ENCODE data around the gene CXCR3. TPM values are rescaled to one million over a fixed set of nuclear protein-coding genes. Genes with fewer than 3 reads are reported as not detected.
"Not testable (repeated sequence)": the region's sequence is repeated elsewhere in the genome, so short reads cannot be mapped to it uniquely, and the experiment has no call there.

CXCR3 gene
- total RNA-seq: 10 to 100 TPM; 84.9 to 85.7 TPM

- H3K27me3 Mint-ChIP-seq: no peaks in the 10 kb centered on the region
- peaks cover 46% of the 10 kb centered on the region for H3K36me3 Mint-ChIP-seq (ENCODE audit: low read depth)
- peaks cover 80% of the 10 kb centered on the region for H3K4me1 Mint-ChIP-seq
- POLR2A ChIA-PET: interaction anchor here (0.6 to 7.7 kb wide), 10 partner anchors 8 to 507 kb away, joined by 3 to 87 read pairs (median 4); partner anchors contain the start of genes IL2RG, OGT and TAF1
- H3K27ac Mint-ChIP-seq: peak within 1 kb of the TSS; percentile 90
- H3K4me3 Mint-ChIP-seq: peak within 1 kb of the TSS; percentile 91
- H3K9me3 Mint-ChIP-seq: no peaks in the 10 kb centered on the region
- peak; percentile 80 for DNase-seq
- CTCF ChIA-PET: interaction anchor here (0.9 to 2.2 kb wide), 6 partner anchors 20 to 76 kb away, joined by 3 to 6 read pairs (median 4); no protein-coding TSS in a partner anchor
These were observed at the start of gene CXCR3 for GRCh38 chrX:71618303-71618721. Gene CXCR3, minus strand, starts transcription at chrX:71618511. Its CDS starts 62 bp downstream, at chrX:71618449.

DNA sequence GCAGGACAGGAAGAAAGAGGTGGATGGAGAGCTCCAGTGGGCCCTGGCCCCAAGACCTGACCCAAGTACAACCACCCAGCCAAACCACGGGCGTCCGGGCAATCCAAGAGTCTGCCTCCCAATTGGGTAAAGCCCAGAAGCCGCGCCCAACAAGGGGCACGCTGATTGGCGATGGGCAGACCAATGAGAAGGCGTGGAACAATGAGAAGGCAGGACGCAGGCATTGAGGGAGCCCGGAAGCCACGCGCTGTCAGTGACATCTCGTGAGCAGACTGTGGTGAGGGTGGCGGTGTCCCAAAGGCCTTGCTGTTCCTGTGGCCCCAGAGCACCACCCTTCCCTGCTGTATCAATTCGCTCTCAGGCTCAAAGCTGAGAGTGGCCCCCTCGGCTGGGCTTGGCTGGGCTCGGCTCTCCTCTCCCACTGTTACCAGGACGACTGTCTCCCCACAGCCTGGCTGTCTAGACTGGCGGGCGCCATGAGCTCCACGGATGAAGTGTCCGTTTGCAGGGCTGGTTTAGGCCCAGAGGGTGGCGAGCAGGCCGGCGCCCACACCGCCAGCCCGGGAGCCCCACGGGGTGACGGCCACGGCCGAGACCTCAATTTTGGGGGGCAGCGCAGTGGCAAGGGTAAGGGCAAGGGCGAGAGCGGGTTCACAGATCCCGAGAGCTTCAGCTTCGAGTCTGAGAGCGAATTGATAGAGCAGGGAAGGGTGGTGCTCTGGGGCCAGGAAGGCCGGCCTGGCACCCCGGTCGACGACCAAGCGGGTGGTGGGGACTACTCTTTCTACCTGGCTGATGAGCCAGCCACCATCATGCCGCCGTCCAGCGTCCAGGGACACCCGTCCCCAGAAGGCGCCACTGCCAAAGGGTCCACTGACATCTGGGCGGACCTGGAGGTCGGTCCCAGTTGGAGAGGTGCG, 49.3 kb upstream of the CXCR3 start, which contains the start of gene LOC101059915:
TSS of gene LOC101059915 (plus strand) at position 219 of the 920 bp plus-strand sequence.
- Mint-ChIP-seq H3K4me1 (peaks cover 31% of the 10 kb centered on the region), H3K36me3 (ENCODE audit: low read depth) (no peaks in the 10 kb centered on the region), H3K9me3 (no peaks in the 10 kb centered on the region), H3K27ac (no peak within 1 kb of the TSS), H3K27me3 (peaks cover 3% of the 10 kb centered on the region), H3K4me3 (no peak within 1 kb of the TSS)
- ChIA-PET CTCF (no interaction called here), POLR2A (no interaction called here)
- DNase-seq: no peak

DNA sequence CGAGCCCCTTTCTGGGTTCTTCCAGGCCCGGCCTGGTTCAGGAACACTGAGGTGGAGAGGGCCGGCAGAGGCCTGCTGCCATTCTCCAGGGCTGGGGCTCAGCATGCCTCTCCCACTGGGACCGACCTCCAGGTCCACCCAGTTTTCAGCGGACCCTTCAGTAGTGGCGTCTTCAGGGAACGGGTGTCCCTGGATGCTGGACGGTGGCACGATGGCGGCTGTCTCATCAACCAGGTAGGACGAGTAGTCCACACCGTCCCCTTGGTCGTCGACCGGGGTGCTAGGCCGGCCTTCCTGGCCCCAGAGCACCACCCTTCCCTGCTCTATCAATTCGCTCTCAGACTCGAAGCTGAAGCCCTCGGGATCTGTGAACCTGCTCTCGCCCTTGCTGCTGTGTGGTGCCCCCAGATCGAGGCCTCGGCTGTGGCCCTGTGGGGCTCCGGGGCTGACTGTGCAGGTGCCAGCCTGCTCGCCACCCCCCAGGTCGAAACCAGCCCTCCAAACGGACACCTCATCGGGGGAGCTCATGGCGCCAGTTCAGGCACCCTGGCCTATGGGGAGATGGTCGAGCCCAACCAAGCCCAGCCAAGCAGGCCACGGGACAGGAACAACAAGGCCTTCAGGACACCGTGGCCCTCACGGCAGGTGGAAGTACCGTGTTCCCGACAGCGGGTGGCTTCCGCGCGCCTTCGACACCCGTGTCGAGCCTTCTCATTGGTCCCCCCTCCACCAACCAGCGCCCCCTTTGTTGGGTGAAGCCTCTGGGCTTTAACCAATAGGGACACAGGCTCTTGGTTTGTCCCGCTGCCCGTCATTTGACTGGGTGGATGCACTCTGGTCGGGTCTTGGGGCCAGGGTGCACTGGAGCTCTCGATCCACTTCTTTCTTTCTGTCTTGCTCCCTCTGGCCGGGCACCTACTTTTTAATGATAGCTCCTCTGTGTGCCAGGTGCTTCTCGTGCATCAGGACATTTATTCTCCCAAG, 48.2 kb upstream of the CXCR3 start:
- H3K27ac Mint-ChIP-seq: no peak overlapping the region
- no peaks in the 10 kb centered on the region for H3K36me3 Mint-ChIP-seq (ENCODE audit: low read depth)
- no peaks in the 10 kb centered on the region for H3K27me3 Mint-ChIP-seq
- ChIA-PET CTCF (no interaction called here), POLR2A (no interaction called here)
- H3K9me3 Mint-ChIP-seq: no peaks in the 10 kb centered on the region
- no peak for DNase-seq
- peaks cover 34% of the 10 kb centered on the region for H3K4me1 Mint-ChIP-seq
- H3K4me3 Mint-ChIP-seq: no peak overlapping the region

DNA sequence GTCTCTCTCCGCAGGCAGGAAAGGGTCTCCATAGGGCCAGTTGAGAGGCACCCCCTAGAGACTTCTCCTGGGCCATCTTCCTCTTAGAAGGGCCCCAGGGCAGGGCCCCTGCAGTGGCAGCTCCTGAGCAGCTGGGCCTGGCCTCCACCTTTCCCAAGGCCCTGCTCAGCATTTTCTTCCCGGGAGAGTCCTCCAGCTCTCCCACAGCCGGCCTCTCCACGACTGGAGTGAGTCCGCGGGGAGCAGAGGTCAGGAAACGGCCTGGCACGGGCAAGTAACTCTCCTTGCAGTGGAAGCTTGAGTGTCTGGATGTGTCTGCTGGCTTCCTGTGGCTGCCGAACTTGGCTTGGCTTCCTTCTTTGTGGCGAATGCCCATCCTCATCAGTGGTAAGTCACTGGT, 47.4 kb upstream of the CXCR3 start:
- H3K36me3 Mint-ChIP-seq (ENCODE audit: low read depth): no peaks in the 10 kb centered on the region
- ChIA-PET POLR2A (no interaction called here), CTCF (no interaction called here)
- H3K27ac Mint-ChIP-seq: no peak overlapping the region
- no peak for DNase-seq
- no peak overlapping the region for H3K4me3 Mint-ChIP-seq
- H3K9me3 Mint-ChIP-seq: no peaks in the 10 kb centered on the region
- peaks cover 26% of the 10 kb centered on the region for H3K4me1 Mint-ChIP-seq
- H3K27me3 Mint-ChIP-seq: no peaks in the 10 kb centered on the region

DNA sequence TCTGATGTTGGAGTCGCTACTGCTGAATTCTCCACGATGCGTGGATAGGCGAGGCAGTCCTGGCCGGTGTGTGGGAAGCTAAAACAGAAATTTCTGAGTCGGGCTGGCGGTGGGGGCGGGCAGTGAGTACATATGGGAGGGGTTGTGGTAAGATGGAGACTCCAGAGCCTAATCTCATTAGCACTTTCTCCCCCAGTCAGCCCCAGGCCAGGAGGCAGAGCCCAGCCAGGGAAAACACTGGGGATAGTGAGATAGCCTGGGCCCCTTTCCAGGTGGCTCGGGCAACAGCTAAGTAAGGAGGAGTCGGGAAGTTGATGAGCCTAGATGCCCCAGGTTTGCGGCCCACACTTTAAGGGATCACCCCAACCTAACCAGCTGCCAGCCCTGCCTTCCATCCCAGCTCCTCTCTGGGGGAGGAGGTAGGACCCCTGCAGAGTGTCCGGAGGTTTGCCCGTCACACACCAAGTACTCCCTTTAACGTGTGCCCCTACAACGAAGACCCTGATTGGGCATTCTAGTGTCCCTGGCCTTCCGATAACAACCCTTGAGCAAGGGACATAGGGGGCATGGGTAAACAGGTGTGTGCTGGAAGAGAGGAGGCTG, 46.7 kb upstream of the CXCR3 start:
- H3K4me1 Mint-ChIP-seq: peaks cover 19% of the 10 kb centered on the region
- DNase-seq: no peak
- no peak overlapping the region for H3K4me3 Mint-ChIP-seq
- no peaks in the 10 kb centered on the region for H3K9me3 Mint-ChIP-seq
- ChIA-PET CTCF (no interaction called here), POLR2A (no interaction called here)
- H3K27ac Mint-ChIP-seq: no peak overlapping the region
- H3K36me3 Mint-ChIP-seq (ENCODE audit: low read depth): no peaks in the 10 kb centered on the region
- H3K27me3 Mint-ChIP-seq: no peaks in the 10 kb centered on the region

DNA sequence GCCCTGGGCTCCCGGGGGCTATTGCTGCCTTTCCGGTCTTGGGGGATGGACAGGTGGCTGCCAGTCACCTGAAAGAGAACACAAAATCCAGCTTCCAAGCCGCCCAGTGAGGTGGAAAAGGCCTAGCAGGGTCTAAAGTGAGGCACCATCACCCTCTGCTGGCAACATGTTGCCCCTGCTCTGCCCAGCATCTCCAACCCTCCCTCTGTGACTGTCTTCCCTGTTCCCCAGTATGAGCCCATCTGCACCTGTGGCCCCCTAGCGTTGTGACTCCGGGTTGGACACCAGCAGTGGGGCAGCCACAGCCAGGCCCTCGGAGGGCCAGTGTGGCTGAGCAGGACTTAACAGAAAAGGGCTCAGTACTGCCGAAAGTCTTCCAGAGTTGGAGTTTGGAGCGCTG, 45.9 kb upstream of the CXCR3 start:
- CTCF ChIA-PET: interaction anchor here (0.9 kb wide), 1 partner anchor 58 kb away, joined by 3 read pairs; no protein-coding TSS in a partner anchor
- peak; percentile 29 for DNase-seq
- POLR2A ChIA-PET; H3K36me3 Mint-ChIP-seq (ENCODE audit: low read depth); H3K9me3 Mint-ChIP-seq; H3K27me3 Mint-ChIP-seq; H3K4me3 Mint-ChIP-seq; H3K27ac Mint-ChIP-seq: not testable (repeated sequence)
- H3K4me1 Mint-ChIP-seq: peaks cover 19% of the 10 kb centered on the region

DNA sequence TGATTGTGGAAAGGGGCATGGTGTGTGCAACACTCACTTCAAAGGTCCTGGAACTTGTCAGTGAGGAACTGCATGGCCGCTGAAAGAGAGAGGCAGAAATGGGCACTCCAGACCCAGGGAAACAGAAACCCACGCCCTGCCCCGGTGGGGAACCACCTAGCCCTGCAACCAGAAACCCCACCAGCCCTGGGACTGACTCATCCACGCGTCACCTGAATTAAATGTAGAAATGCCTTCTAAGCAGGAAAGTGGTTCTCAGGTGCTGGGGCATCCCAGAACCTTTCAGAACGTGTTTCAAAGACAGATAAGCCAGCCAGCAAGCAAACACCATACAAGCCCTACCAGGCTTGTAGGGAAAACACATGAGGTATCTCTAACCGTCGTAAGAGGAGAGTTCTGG, 44.9 kb upstream of the CXCR3 start:
- H3K27ac Mint-ChIP-seq; H3K36me3 Mint-ChIP-seq (ENCODE audit: low read depth); H3K4me3 Mint-ChIP-seq; H3K9me3 Mint-ChIP-seq; H3K27me3 Mint-ChIP-seq; POLR2A ChIA-PET: not testable (repeated sequence)
- peak; percentile 59 for DNase-seq
- CTCF ChIA-PET: interaction anchor here (0.9 kb wide), 1 partner anchor 57 kb away, joined by 3 read pairs; no protein-coding TSS in a partner anchor
- H3K4me1 Mint-ChIP-seq: peaks cover 19% of the 10 kb centered on the region

- H3K9me3 Mint-ChIP-seq; H3K27me3 Mint-ChIP-seq; CTCF ChIA-PET; H3K36me3 Mint-ChIP-seq (ENCODE audit: low read depth); POLR2A ChIA-PET: not testable (repeated sequence)
- peak overlapping the region; percentile 2 for H3K27ac Mint-ChIP-seq
- peak overlapping the region; percentile 50 for H3K4me3 Mint-ChIP-seq
- peaks cover 19% of the 10 kb centered on the region for H3K4me1 Mint-ChIP-seq
- DNase-seq: peak; percentile 33
These were observed 44.3 kb upstream of the CXCR3 start for GRCh38 chrX:71662654-71663053.

DNA sequence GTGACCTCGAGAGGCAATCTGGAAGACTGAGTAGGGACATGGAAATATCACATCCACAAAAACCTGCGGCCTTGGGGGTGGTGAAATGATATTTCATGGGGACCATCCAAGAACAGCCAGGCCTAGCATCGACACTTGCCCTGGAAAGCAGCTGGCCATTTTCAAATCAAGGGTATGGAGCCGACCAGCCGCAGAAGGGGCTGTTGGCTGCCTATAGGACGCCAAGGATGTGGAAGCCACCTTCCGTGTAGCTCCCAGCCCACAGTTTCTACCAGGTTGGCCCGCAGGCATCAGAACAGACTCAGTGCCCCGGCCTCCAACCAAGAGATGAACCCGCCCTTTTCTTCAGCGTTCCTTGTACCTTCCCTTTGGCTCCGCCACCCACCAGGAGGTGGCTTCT, 43.6 kb upstream of the CXCR3 start:
- ChIA-PET CTCF (no interaction called here), POLR2A (no interaction called here)
- no peak for DNase-seq
- peaks cover 19% of the 10 kb centered on the region for H3K4me1 Mint-ChIP-seq
- H3K27me3 Mint-ChIP-seq: peaks cover under 1% of the 10 kb centered on the region
- H3K4me3 Mint-ChIP-seq: no peak overlapping the region
- no peaks in the 10 kb centered on the region for H3K9me3 Mint-ChIP-seq
- H3K36me3 Mint-ChIP-seq (ENCODE audit: low read depth): no peaks in the 10 kb centered on the region
- no peak overlapping the region for H3K27ac Mint-ChIP-seq

DNA sequence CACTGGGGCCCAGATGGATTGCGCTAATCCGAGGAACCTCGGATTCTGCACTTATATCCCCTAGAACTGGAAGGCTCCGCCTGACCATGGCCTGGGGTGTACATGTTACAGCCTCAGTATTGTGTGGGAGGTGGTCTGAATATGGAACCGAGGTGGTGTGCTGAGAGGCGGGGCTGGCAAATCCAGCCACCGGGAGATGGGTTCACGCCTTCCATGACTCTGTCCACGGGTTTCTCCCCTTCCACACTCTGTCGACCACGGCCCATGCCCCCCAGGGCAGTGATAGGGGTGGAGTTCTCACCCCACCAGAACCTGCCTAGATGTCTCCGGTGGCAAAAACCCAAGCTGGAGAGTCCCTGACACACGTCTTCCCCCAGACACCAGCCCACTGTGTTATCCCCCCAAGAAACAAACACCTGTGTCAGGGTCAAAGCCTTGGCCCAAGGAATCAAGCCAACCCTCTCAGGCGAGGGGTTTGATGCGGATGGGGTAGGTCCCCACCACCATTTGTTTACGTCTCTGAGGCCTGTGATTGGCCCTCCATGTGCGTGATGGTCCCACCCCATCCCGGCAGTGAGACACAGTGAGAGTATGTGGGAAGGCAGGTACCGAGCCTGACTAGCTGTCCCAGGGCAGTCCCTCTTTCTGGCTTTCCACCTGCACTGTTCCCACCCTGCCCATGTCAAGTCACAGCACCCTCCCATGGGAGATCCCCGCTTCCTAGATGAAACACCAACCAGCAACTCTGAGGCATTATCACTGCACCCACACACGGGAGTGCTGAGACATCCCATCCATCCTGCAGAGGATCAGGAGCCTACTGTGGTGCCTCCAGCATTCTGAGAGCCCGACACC, 42.5 kb upstream of the CXCR3 start:
- no peak for DNase-seq
- H3K4me1 Mint-ChIP-seq: peaks cover 24% of the 10 kb centered on the region
- no peak overlapping the region for H3K27ac Mint-ChIP-seq
- ChIA-PET POLR2A (no interaction called here), CTCF (no interaction called here)
- H3K4me3 Mint-ChIP-seq: no peak overlapping the region
- peaks cover 11% of the 10 kb centered on the region for H3K27me3 Mint-ChIP-seq
- H3K36me3 Mint-ChIP-seq (ENCODE audit: low read depth): no peaks in the 10 kb centered on the region
- no peaks in the 10 kb centered on the region for H3K9me3 Mint-ChIP-seq

DNA sequence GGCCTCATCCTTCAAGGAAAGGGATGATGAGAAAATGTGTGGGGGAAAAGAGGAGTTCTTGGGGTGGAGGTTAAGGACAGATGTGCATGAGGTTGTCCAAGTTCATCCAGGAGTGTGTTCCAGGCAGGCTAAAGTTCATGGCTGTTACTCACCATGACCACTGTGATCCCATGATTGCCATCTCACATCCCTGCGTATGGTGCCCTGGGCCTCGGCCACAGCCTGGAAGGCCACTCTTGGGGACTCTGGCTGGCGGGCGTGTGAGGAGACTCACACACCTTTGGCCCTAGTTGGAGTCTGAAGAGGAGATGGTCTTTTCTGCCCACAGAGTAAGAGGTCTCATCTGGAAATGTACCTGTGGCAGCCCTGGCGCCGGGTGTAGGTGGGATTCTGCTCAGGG, 41.6 kb upstream of the CXCR3 start:
- DNase-seq: no peak
- Mint-ChIP-seq H3K27me3 (peaks cover 11% of the 10 kb centered on the region), H3K4me1 (peaks cover 24% of the 10 kb centered on the region), H3K36me3 (ENCODE audit: low read depth) (no peaks in the 10 kb centered on the region), H3K27ac (no peak overlapping the region), H3K4me3 (no peak overlapping the region), H3K9me3 (no peaks in the 10 kb centered on the region)
- CTCF ChIA-PET: no interaction called here
- POLR2A ChIA-PET: no interaction called here

GRCh38 chrX:71659342-71659741, 41.0 kb upstream of the CXCR3 start:
- Mint-ChIP-seq H3K27ac (no peak overlapping the region), H3K36me3 (ENCODE audit: low read depth) (no peaks in the 10 kb centered on the region), H3K27me3 (peaks cover 13% of the 10 kb centered on the region), H3K4me1 (peaks cover 24% of the 10 kb centered on the region), H3K9me3 (no peaks in the 10 kb centered on the region), H3K4me3 (no peak overlapping the region)
- POLR2A ChIA-PET: no interaction called here
- CTCF ChIA-PET: no interaction called here
- no peak for DNase-seq
